ENCODE results near the gene BORCS5. TPM values are rescaled to one million over a fixed set of nuclear protein-coding genes. Genes with fewer than 3 reads are reported as not detected.

Gene BORCS5
- total and polyA plus RNA-seq, 2 experiments from 2014 or later = 11.3 to 12.6 TPM

- H3K4me3 Mint-ChIP-seq = no peak overlapping the region
- TF ChIP-seq ZNF114 (CRISPR knock-in tag; IDR thresholded peaks at IDR 0.05) (no peak), ETS1 (IDR thresholded peaks at IDR 0.05) (no peak), ZNF331 (CRISPR knock-in tag; IDR thresholded peaks at IDR 0.05; ENCODE audit: low read depth) (no peak), EZH2phosphoT487 (IDR thresholded peaks at IDR 0.05; ENCODE audit: unreplicated experiment) (no peak), POLR2AphosphoS5 (IDR thresholded peaks at IDR 0.05; ENCODE audit: low read depth) (no peak), JUNB (IDR thresholded peaks at IDR 0.05; ENCODE audit: unreplicated experiment) (no peak), EZH2 (IDR thresholded peaks at IDR 0.05; ENCODE audit: low read depth, unreplicated experiment) (no peak), CREB1 (CRISPR knock-in tag; IDR thresholded peaks at IDR 0.05; ENCODE audit: low read depth) (no peak)
- TF ChIP-seq, protein P1, sequence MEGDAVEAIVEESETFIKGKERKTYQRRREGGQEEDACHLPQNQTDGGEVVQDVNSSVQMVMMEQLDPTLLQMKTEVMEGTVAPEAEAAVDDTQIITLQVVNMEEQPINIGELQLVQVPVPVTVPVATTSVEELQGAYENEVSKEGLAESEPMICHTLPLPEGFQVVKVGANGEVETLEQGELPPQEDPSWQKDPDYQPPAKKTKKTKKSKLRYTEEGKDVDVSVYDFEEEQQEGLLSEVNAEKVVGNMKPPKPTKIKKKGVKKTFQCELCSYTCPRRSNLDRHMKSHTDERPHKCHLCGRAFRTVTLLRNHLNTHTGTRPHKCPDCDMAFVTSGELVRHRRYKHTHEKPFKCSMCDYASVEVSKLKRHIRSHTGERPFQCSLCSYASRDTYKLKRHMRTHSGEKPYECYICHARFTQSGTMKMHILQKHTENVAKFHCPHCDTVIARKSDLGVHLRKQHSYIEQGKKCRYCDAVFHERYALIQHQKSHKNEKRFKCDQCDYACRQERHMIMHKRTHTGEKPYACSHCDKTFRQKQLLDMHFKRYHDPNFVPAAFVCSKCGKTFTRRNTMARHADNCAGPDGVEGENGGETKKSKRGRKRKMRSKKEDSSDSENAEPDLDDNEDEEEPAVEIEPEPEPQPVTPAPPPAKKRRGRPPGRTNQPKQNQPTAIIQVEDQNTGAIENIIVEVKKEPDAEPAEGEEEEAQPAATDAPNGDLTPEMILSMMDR (conservative IDR thresholded peaks at IDR 0.05; ENCODE audit: low read depth in 2 of 2) = no peak
- TF ChIP-seq, protein P2, sequence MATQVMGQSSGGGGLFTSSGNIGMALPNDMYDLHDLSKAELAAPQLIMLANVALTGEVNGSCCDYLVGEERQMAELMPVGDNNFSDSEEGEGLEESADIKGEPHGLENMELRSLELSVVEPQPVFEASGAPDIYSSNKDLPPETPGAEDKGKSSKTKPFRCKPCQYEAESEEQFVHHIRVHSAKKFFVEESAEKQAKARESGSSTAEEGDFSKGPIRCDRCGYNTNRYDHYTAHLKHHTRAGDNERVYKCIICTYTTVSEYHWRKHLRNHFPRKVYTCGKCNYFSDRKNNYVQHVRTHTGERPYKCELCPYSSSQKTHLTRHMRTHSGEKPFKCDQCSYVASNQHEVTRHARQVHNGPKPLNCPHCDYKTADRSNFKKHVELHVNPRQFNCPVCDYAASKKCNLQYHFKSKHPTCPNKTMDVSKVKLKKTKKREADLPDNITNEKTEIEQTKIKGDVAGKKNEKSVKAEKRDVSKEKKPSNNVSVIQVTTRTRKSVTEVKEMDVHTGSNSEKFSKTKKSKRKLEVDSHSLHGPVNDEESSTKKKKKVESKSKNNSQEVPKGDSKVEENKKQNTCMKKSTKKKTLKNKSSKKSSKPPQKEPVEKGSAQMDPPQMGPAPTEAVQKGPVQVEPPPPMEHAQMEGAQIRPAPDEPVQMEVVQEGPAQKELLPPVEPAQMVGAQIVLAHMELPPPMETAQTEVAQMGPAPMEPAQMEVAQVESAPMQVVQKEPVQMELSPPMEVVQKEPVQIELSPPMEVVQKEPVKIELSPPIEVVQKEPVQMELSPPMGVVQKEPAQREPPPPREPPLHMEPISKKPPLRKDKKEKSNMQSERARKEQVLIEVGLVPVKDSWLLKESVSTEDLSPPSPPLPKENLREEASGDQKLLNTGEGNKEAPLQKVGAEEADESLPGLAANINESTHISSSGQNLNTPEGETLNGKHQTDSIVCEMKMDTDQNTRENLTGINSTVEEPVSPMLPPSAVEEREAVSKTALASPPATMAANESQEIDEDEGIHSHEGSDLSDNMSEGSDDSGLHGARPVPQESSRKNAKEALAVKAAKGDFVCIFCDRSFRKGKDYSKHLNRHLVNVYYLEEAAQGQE (IDR thresholded peaks at IDR 0.05; ENCODE audit: unreplicated experiment) = no peak
- Histone ChIP-seq H3K79me2 (replicated peaks; ENCODE audit: insufficient read depth) (no peaks in the 10 kb centered on the region), H2AFZ (no peak overlapping the region), H4K20me1 (replicated peaks; ENCODE audit: insufficient read depth) (no peaks in the 10 kb centered on the region), H3K27ac (ENCODE audit: low read depth) (no peak overlapping the region), H3K4me2 (no peak overlapping the region), H3F3A (replicated peaks; ENCODE audit: low read depth) (no peaks in the 10 kb centered on the region), H3K27me3 (ENCODE audit: insufficient read depth) (no peaks in the 10 kb centered on the region), H3K36me3 (ENCODE audit: insufficient read depth) (no peaks in the 10 kb centered on the region), H3K4me1 (ENCODE audit: insufficient read depth) (peaks cover 8% of the 10 kb centered on the region), H3K9me2 (ENCODE audit: insufficient read depth) (no peaks in the 10 kb centered on the region), H3K4me3 (no peak overlapping the region)
- H3K4me1 Mint-ChIP-seq = peaks cover 6% of the 10 kb centered on the region
- ATAC-seq (no peak), DNase-seq (ENCODE audit: low spot score) (no peak)
- H3K36me3 Mint-ChIP-seq (ENCODE audit: low read depth) = peaks cover 29% of the 10 kb centered on the region
- no peak overlapping the region for H3K27ac Mint-ChIP-seq
- no peaks in the 10 kb centered on the region for H3K27me3 Mint-ChIP-seq (ENCODE audit: insufficient read depth, low read depth, poor library complexity)
- H3K9me3 Mint-ChIP-seq = peaks cover 24% of the 10 kb centered on the region
Measured at GRCh38 chr12:12467688-12468261, 110.9 kb downstream of the BORCS5 start.
